SK-N-SH treated with all-trans-retinoic acid at 6 μM for 48 hours (cell line): ENCODE data around the gene KCNN4.

Experiments
- ARNTL ChIP-seq: fragments of 450-650 bp; formaldehyde crosslinking; IDR thresholded peaks from 2 replicates; pipeline ENCODE4 v1.5.0; 2020; ENCODE audit warnings: low read depth, mild to moderate bottlenecking, moderate library complexity, borderline replicate concordance
- CSDC2 ChIP-seq: fragments of 250-450 bp; sonication (Bioruptor Pico); IDR thresholded peaks from 2 replicates; pipeline ENCODE4 v1.5.0; 2020; ENCODE audit warnings: mild to moderate bottlenecking, moderate library complexity
- ESRRG ChIP-seq: fragments of 250-450 bp; sonication (Bioruptor Pico); IDR thresholded peaks from 2 replicates; pipeline ENCODE4 v1.6.1; 2021; ENCODE audit warnings: mild to moderate bottlenecking
- GLIS3 ChIP-seq: fragments of 250-450 bp; sonication (Bioruptor Pico); IDR thresholded peaks from 2 replicates; pipeline ENCODE4 v1.5.0; 2020; ENCODE audit warnings: mild to moderate bottlenecking, moderate library complexity
- PATZ1 ChIP-seq: fragments of 250-450 bp; sonication (Bioruptor Pico); IDR thresholded peaks from 2 replicates; pipeline ENCODE4 v1.8.0; 2020; ENCODE audit warnings: mild to moderate bottlenecking, moderate library complexity, borderline replicate concordance
- POU6F1 ChIP-seq: fragments of 250-450 bp; sonication (Bioruptor Pico); IDR thresholded peaks from 2 replicates; pipeline ENCODE4 v1.8.0; 2021; ENCODE audit warnings: low read depth, mild to moderate bottlenecking, moderate library complexity, borderline replicate concordance
- RARB ChIP-seq: fragments of 250-450 bp; sonication (Bioruptor Pico); IDR thresholded peaks from 2 replicates; pipeline ENCODE4 v1.8.0; 2021; ENCODE audit warnings: mild to moderate bottlenecking, moderate library complexity
- TCF4 ChIP-seq: fragments of 250-450 bp; sonication (Bioruptor Pico); IDR thresholded peaks from 2 replicates; pipeline ENCODE4 v1.8.0; 2021; ENCODE audit warnings: mild to moderate bottlenecking, moderate library complexity, borderline replicate concordance
- TSHZ2 ChIP-seq: fragments of 250-450 bp; sonication (Bioruptor Pico); IDR thresholded peaks from 2 replicates; pipeline ENCODE4 v1.5.0; 2020; ENCODE audit warnings: mild to moderate bottlenecking, moderate library complexity
- ZC3H10 ChIP-seq: fragments of 250-450 bp; sonication (Bioruptor Pico); IDR thresholded peaks from 2 replicates; pipeline ENCODE4 v1.5.1; 2021; ENCODE audit warnings: mild to moderate bottlenecking, moderate library complexity
- ZFP3 ChIP-seq: fragments of 250-450 bp; sonication (Bioruptor Pico); IDR thresholded peaks from 2 replicates; pipeline ENCODE4 v1.5.0; 2020; ENCODE audit warnings: mild to moderate bottlenecking, moderate library complexity
- ZFP30 ChIP-seq: fragments of 450-650 bp; formaldehyde crosslinking; IDR thresholded peaks from 2 replicates; pipeline ENCODE4 v1.5.0; 2022; ENCODE audit warnings: mild to moderate bottlenecking, moderate library complexity

- no peak for TF ChIP-seq ZC3H10 (CRISPR knock-in tag)
- no peak for TF ChIP-seq ZFP3
- TF ChIP-seq ZFP30 (CRISPR knock-in tag): no peak
- no peak for TF ChIP-seq CSDC2 (CRISPR knock-in tag)
- no peak for TF ChIP-seq POU6F1
- TF ChIP-seq ESRRG (CRISPR knock-in tag): no peak
- no peak for TF ChIP-seq GLIS3 (CRISPR knock-in tag)
- TF ChIP-seq ARNTL (CRISPR knock-in tag): no peak
- no peak for TF ChIP-seq PATZ1 (CRISPR knock-in tag)
- no peak for TF ChIP-seq TCF4 (CRISPR knock-in tag)
- no peak for TF ChIP-seq TSHZ2 (CRISPR knock-in tag)
- TF ChIP-seq RARB (CRISPR knock-in tag): no peak
Measured at GRCh38 chr19:43726736-43727592, 53.8 kb downstream of the KCNN4 start.
